Right lobe of liver (tissue), 4 donors: ENCODE measurements around the gene PGBD5.

Experiments
- POLR2A ChIP-seq: fragments of 450-650 bp; IDR thresholded peaks from one replicate; pipeline ENCODE4 v1.6.1; 2017; ENCODE audit warnings: antibody characterized with exemption, mild to moderate bottlenecking
- TF ChIP-seq, protein P1 (sequence below), 4 donors: fragments of 200-600 bp in 3 of 4; fragments of 450-650 bp in 1 of 4; IDR thresholded peaks; one replicate each; pipeline versions ENCODE4 v1.5.1 to v1.8.0; 2016 to 2022; ENCODE audit warnings: antibody characterized with exemption in 4 of 4, mild to moderate bottlenecking in 2 of 4
- donor health status: DM: no; HTN: no; CAD: no.
- donor health status: DM: no; HTN: no; CAD: no.
- donor health status: DM: no; HTN: yes; CAD: no.

DNA sequence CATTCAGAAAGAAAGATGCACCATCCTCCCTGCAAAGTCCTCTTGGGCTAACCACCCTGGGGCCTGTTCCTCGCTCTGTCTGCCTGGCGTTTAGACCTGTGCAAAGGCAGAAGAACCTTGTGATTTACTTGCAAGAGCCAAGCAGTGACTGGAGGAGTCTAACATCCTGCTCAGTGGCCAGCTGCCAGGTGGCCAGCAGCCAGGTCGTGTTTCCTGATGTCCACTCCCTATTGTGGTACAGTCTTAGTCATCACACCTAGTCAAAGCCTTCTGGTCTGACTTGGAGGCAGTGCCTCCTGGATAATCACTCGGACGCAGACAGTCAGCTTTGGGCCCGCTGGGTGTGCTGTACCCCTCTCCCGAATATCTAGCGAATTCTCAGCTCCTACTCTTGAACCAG lies 118.1 kb downstream of the PGBD5 start:
- TF ChIP-seq, protein P1, sequence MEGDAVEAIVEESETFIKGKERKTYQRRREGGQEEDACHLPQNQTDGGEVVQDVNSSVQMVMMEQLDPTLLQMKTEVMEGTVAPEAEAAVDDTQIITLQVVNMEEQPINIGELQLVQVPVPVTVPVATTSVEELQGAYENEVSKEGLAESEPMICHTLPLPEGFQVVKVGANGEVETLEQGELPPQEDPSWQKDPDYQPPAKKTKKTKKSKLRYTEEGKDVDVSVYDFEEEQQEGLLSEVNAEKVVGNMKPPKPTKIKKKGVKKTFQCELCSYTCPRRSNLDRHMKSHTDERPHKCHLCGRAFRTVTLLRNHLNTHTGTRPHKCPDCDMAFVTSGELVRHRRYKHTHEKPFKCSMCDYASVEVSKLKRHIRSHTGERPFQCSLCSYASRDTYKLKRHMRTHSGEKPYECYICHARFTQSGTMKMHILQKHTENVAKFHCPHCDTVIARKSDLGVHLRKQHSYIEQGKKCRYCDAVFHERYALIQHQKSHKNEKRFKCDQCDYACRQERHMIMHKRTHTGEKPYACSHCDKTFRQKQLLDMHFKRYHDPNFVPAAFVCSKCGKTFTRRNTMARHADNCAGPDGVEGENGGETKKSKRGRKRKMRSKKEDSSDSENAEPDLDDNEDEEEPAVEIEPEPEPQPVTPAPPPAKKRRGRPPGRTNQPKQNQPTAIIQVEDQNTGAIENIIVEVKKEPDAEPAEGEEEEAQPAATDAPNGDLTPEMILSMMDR (IDR thresholded peaks at IDR 0.05): no peak
- TF ChIP-seq POLR2A: no peak
